Smooth muscle cell (in vitro differentiated cells): ENCODE data around the gene RTL3. TPM values are rescaled to one million over a fixed set of nuclear protein-coding genes. Genes with fewer than 3 reads are reported as not detected.
"Not testable (repeated sequence)": the region's sequence is repeated elsewhere in the genome, so short reads cannot be mapped to it uniquely, and the experiment has no call there.

Source experiments
- DNase-seq: peaks from one replicate; lab custom pipeline; 2025; ENCODE audit not compliant: unreplicated experiment; lab: John Stamatoyannopoulos, UW
- H2AFZ ChIP-seq: fragments of 200-600 bp; sonication (generic); 2 replicates; pipeline ENCODE4 v1.6.0; 2016; ENCODE audit warnings: antibody characterized with exemption, low read depth, mild to moderate bottlenecking
- H3F3A ChIP-seq: fragments of 200-600 bp; sonication (generic); 2 replicates; pipeline ENCODE4 v1.6.0; 2017; ENCODE audit warnings: antibody characterized with exemption, low read depth
- H3K27ac ChIP-seq: fragments of 200-600 bp; sonication (generic); 2 replicates; pipeline ENCODE4 v1.5.1; 2016; ENCODE audit warnings: low read depth, mild to moderate bottlenecking
- H3K27me3 ChIP-seq: fragments of 200-600 bp; sonication (generic); 2 replicates; pipeline ENCODE4 v1.6.1; 2016; ENCODE audit warnings: low read depth, mild to moderate bottlenecking
- H3K36me3 ChIP-seq: fragments of 200-600 bp; sonication (generic); 2 replicates; pipeline ENCODE4 v1.5.1; 2016; ENCODE audit warnings: low read depth
- H3K4me1 ChIP-seq: fragments of 200-600 bp; sonication (generic); 2 replicates; pipeline ENCODE4 v1.5.1; 2016; ENCODE audit warnings: low read depth
- H3K4me2 ChIP-seq: fragments of 200-600 bp; sonication (generic); 2 replicates; pipeline ENCODE4 v1.6.0; 2016; ENCODE audit warnings: mild to moderate bottlenecking
- H3K4me3 ChIP-seq: fragments of 200-600 bp; sonication (generic); 2 replicates; pipeline ENCODE4 v1.5.1; 2016; ENCODE audit warnings: mild to moderate bottlenecking
- H3K79me2 ChIP-seq: fragments of 200-600 bp; sonication (generic); 2 replicates; pipeline ENCODE4 v1.6.0; 2016; ENCODE audit warnings: low read depth, mild to moderate bottlenecking
- H3K9ac ChIP-seq: fragments of 200-600 bp; sonication (generic); 2 replicates; pipeline ENCODE4 v1.6.0; 2016; ENCODE audit warnings: low read depth
- H3K9me3 ChIP-seq: fragments of 200-600 bp; sonication (generic); replicated peaks from 2 replicates; pipeline ENCODE4 v1.5.1; 2016; ENCODE audit warnings: low read depth
- H4K20me1 ChIP-seq: fragments of 200-600 bp; sonication (generic); 2 replicates; pipeline ENCODE4 v1.6.0; 2016; ENCODE audit warnings: low read depth
- WGBS: methylation state at CpG from one replicate; pipeline ENCODE4 v1.1.7; 2016; ENCODE audit warnings: low lambda C conversion rate; 5-methylcytosine and 5-hydroxymethylcytosine counted together
- polyA plus RNA-seq: library from polyadenylated mRNA; unstranded; fragments of >200 nt; fragmentation: Nextera tagmentation; extraction: Ambion mirVana; gene quantifications from 2 replicates; pipeline ENCODE4 v1.2.1, GENCODE V29; 2016
- total RNA-seq: library from RNA; depleted of rRNA; stranded (reverse); fragments of >200 nt; gene quantifications from 2 replicates; pipeline ENCODE4 v1.2.3, GENCODE V29; 2014
- TF ChIP-seq, protein P1 (sequence below): fragments of 200-600 bp; sonication (generic); IDR thresholded peaks from 2 replicates; pipeline ENCODE4 v1.5.1; 2017; ENCODE audit warnings: borderline replicate concordance, mild to moderate bottlenecking, antibody characterized with exemption; ENCODE audit not compliant: insufficient read depth, poor library complexity, severe bottlenecking

RTL3 gene
- total and polyA plus RNA-seq, 2 experiments from 2014 or later = not detected

DNA sequence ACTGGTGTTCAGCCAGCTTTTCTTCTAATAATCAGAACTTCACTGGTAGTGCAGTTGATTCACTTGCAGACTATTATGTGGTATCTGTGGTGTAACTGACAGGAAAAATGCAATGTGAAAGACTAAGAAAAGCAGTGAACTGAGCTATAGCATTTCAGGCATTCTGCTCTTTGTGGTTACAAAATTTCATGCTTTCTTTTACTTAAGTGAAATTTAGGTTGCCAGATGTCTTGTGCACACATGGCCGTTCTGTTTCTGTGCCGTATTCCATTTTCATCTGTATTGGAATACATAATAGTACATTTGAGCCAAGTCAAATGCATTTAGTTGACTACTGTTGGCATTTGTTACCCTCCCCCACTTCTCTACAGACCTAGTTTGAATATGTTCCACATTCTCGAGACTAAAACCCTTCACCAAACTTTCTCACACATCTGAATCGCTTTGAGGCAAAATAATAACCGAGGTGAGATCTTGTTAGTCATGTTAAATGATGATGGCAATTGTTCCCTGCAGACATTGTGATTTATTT, 8.2 kb downstream of the RTL3 start:
- Histone ChIP-seq H3K27me3 (no peaks in the 10 kb centered on the region), H3F3A (no peaks in the 10 kb centered on the region), H4K20me1 (no peaks in the 10 kb centered on the region), H3K4me2 (no peak overlapping the region), H3K9ac (no peak overlapping the region), H3K4me3 (no peak overlapping the region), H3K27ac (peak overlapping the region; percentile 75), H3K79me2 (no peaks in the 10 kb centered on the region), H3K36me3 (no peaks in the 10 kb centered on the region), H3K4me1 (peaks cover 6% of the 10 kb centered on the region), H2AFZ (no peak overlapping the region), H3K9me3 (no peaks in the 10 kb centered on the region)
- 46% methylated on average over 5 of the region's 5 CpGs for WGBS
- TF ChIP-seq, protein P1, sequence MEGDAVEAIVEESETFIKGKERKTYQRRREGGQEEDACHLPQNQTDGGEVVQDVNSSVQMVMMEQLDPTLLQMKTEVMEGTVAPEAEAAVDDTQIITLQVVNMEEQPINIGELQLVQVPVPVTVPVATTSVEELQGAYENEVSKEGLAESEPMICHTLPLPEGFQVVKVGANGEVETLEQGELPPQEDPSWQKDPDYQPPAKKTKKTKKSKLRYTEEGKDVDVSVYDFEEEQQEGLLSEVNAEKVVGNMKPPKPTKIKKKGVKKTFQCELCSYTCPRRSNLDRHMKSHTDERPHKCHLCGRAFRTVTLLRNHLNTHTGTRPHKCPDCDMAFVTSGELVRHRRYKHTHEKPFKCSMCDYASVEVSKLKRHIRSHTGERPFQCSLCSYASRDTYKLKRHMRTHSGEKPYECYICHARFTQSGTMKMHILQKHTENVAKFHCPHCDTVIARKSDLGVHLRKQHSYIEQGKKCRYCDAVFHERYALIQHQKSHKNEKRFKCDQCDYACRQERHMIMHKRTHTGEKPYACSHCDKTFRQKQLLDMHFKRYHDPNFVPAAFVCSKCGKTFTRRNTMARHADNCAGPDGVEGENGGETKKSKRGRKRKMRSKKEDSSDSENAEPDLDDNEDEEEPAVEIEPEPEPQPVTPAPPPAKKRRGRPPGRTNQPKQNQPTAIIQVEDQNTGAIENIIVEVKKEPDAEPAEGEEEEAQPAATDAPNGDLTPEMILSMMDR = no peak
- no peak for DNase-seq

DNA sequence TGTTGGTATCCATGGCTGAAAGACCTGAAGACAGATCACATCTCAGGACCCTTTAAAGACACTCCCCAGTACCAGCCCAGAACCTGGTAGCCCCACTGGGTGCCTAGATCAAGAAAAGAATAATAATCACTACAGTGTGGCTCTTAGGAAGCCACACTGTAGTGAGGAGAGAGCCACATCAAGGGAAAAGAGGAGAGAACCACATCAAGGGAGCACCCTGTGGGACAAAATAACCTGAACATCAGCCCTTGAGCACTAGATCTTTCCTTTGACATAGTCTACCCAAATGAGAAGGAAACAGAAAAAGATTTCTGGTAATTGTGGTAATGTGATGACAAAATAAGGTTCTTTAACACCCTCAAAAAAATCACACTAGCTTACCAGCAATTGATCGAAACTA, 15.3 kb downstream of the RTL3 start:
- Histone ChIP-seq H3F3A (no peaks in the 10 kb centered on the region), H3K4me1 (no peaks in the 10 kb centered on the region), H3K4me3 (no peak overlapping the region), H3K79me2 (no peaks in the 10 kb centered on the region), H3K9ac (no peak overlapping the region), H3K27me3 (no peaks in the 10 kb centered on the region), H4K20me1 (no peaks in the 10 kb centered on the region), H3K27ac (no peak overlapping the region), H3K4me2 (no peak overlapping the region), H3K36me3 (no peaks in the 10 kb centered on the region), H2AFZ (no peak overlapping the region), H3K9me3 (no peaks in the 10 kb centered on the region)
- WGBS = 95% methylated on average over 1 of the region's 1 CpG
- TF ChIP-seq, protein P1 = no peak
- DNase-seq = no peak

DNA sequence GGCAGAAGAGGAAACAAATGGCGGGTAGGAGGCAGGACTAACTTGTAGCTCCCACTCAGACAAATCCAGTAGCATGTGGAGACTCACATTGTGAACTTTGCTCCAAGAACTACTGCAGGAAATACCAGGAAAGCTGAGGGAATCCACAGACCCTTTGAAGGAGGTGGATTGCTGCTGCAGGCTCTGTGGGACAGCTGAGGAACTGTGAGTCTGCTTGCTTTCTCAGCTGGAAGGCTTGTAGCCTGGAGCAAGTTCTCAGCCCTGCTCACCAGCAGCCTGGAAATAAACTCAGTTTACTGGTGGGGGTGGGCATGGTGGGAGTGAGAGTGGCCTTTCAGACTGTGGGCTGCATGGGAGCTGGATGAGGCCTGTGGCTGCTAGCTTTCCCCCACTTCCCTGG, 16.0 kb downstream of the RTL3 start:
- Histone ChIP-seq H3F3A (no peaks in the 10 kb centered on the region), H4K20me1 (no peaks in the 10 kb centered on the region), H3K9me3 (no peaks in the 10 kb centered on the region), H3K4me1 (no peaks in the 10 kb centered on the region), H3K4me2 (peak overlapping the region; percentile 6), H3K79me2 (no peaks in the 10 kb centered on the region), H3K27me3 (no peaks in the 10 kb centered on the region), H3K36me3 (no peaks in the 10 kb centered on the region), H3K27ac (no peak overlapping the region), H2AFZ (no peak overlapping the region), H3K4me3 (no peak overlapping the region), H3K9ac (no peak overlapping the region)
- 25% methylated on average over 1 of the region's 1 CpG for WGBS
- DNase-seq = no peak
- TF ChIP-seq, protein P1 = no peak

DNA sequence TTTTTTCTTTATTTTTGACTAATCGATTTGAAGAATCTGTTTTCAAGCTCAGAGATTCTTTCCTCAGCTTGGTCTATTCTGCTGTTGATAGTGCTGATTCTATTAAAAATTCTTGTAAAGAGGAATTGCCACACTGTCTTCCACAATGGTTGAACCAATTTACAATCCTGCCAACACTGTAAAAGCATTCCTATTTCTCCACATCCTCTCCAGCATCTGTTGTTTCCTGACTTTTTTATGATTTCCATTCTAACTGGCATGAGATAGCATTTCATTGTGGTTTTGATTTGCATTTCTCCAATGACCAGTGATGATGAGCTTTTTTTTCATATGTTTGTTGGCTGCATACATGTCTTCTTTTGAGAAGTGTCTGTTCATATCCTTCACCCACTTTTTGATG, 23.0 kb downstream of the RTL3 start:
- not testable (repeated sequence) for H3F3A ChIP-seq, DNase-seq, H3K4me1 ChIP-seq, H3K9ac ChIP-seq, H3K27me3 ChIP-seq, H2AFZ ChIP-seq, H3K4me2 ChIP-seq, H3K27ac ChIP-seq, H3K79me2 ChIP-seq, H3K4me3 ChIP-seq, H3K9me3 ChIP-seq, H4K20me1 ChIP-seq, H3K36me3 ChIP-seq
- 80% methylated on average over 1 of the region's 1 CpG for WGBS
